Tibial nerve (tissue), 4 donors: ENCODE data around the gene KCNJ6.

Experiments used
- EP300 ChIP-seq, 2 donors: sonication (generic); formaldehyde crosslinking; IDR thresholded peaks; one replicate each; pipeline ENCODE4 v1.6.1; 2017; ENCODE audit warnings: antibody characterized with exemption in 2 of 2, mild to moderate bottlenecking in 1 of 2
- POLR2A ChIP-seq, 2 donors: fragments of 450-650 bp; IDR thresholded peaks; one replicate each; pipeline ENCODE4 v1.6.1; 2017; ENCODE audit warnings: antibody characterized with exemption in 2 of 2, mild to moderate bottlenecking in 2 of 2, moderate library complexity in 2 of 2
- TF ChIP-seq, protein P1 (sequence below), 5 experiments: fragments of 200-600 bp in 3 of 5; fragments of 450-650 bp in 2 of 5; sonication (generic) in 3 of 5; IDR thresholded peaks; one replicate each; pipeline ENCODE4 v1.5.1; 2016 to 2019; ENCODE audit warnings: antibody characterized with exemption in 5 of 5, mild to moderate bottlenecking in 3 of 5, moderate library complexity in 2 of 5

DNA sequence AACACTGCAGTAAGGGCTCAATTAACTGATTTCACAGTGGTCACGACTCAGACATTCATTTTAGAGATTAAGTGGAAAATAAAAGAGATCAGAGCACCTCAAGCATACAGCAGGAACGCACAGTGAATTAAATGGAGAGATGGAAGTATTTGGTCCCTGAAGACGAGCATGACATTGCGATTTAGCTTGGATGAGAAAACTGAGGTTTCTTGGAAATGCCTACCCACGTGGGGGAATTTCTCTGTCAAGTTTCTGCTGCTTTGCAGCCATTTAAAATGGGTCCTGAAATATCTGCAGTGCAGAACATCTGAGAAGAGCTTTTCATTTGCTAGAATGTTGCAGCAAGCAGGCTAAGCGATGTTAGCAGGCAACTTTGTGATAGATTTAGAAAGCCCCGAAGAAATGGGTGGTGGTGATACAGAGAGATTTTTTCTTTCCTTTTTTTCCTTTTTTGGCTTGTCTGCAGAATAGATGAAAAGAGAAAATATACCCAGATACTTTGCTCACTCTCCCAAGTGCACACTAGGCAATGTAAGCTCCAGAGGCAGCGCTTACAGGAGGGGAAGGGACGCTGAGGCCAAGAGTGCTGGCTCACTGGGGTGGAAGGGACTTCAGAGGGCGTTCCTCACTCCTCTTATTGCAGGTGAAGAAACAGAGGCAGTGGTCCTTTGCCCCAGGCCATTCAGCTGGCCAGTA is 258.0 kb downstream of the KCNJ6 start:
- no peak for TF ChIP-seq POLR2A (IDR thresholded peaks at IDR 0.05)
- TF ChIP-seq, protein P1, sequence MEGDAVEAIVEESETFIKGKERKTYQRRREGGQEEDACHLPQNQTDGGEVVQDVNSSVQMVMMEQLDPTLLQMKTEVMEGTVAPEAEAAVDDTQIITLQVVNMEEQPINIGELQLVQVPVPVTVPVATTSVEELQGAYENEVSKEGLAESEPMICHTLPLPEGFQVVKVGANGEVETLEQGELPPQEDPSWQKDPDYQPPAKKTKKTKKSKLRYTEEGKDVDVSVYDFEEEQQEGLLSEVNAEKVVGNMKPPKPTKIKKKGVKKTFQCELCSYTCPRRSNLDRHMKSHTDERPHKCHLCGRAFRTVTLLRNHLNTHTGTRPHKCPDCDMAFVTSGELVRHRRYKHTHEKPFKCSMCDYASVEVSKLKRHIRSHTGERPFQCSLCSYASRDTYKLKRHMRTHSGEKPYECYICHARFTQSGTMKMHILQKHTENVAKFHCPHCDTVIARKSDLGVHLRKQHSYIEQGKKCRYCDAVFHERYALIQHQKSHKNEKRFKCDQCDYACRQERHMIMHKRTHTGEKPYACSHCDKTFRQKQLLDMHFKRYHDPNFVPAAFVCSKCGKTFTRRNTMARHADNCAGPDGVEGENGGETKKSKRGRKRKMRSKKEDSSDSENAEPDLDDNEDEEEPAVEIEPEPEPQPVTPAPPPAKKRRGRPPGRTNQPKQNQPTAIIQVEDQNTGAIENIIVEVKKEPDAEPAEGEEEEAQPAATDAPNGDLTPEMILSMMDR (IDR thresholded peaks at IDR 0.05), result no peak
- no peak for TF ChIP-seq EP300 (IDR thresholded peaks at IDR 0.05)
